HG03135 (cell line): Measurements from ENCODE around the gene SFMBT2.
"Not testable (repeated sequence)": the region's sequence is repeated elsewhere in the genome, so short reads cannot be mapped to it uniquely, and the experiment has no call there.

Experiments
- ATAC-seq: cut with Tn5 transposase; IDR thresholded peaks from one replicate; pipeline ENCODE4 v1.9.1; 2021; ENCODE audit warnings: mild to moderate bottlenecking, moderate library complexity; ENCODE audit not compliant: unreplicated experiment

Gene SFMBT2

GRCh38 chr10:7239312-7239985, 171.4 kb downstream of the SFMBT2 start:
- no peak for ATAC-seq

- no peak for ATAC-seq
These were observed 175.5 kb downstream of the SFMBT2 start for GRCh38 chr10:7235376-7235775.

- no peak for ATAC-seq
These were observed 176.7 kb downstream of the SFMBT2 start for GRCh38 chr10:7234109-7234508.

GRCh38 chr10:7233259-7233991, 177.4 kb downstream of the SFMBT2 start:
- no peak for ATAC-seq

GRCh38 chr10:7231509-7232414, 179.1 kb downstream of the SFMBT2 start:
- ATAC-seq: no peak

GRCh38 chr10:7230951-7231350, 179.9 kb downstream of the SFMBT2 start:
- ATAC-seq: no peak

- no peak for ATAC-seq
These were observed 180.8 kb downstream of the SFMBT2 start for GRCh38 chr10:7230036-7230435.

- no peak for ATAC-seq
These were observed 185.7 kb downstream of the SFMBT2 start for GRCh38 chr10:7225133-7225532.

GRCh38 chr10:7218968-7219367, 191.9 kb downstream of the SFMBT2 start:
- ATAC-seq: no peak

- not testable (repeated sequence) for ATAC-seq
These were observed 198.1 kb downstream of the SFMBT2 start for GRCh38 chr10:7212696-7213095.

GRCh38 chr10:7211857-7212577, 198.8 kb downstream of the SFMBT2 start:
- ATAC-seq: no peak

GRCh38 chr10:7210516-7210915, 200.3 kb downstream of the SFMBT2 start:
- ATAC-seq: no peak

- ATAC-seq: no peak
These were observed 201.4 kb downstream of the SFMBT2 start for GRCh38 chr10:7209458-7209857.

- ATAC-seq: no peak
These were observed 204.3 kb downstream of the SFMBT2 start for GRCh38 chr10:7206412-7207100.

GRCh38 chr10:7205656-7206055, 205.2 kb downstream of the SFMBT2 start:
- ATAC-seq: no peak

GRCh38 chr10:7202793-7203355, 208.0 kb downstream of the SFMBT2 start:
- ATAC-seq: no peak

- ATAC-seq: no peak
These were observed 211.6 kb downstream of the SFMBT2 start for GRCh38 chr10:7199152-7199760.

GRCh38 chr10:7196284-7196683, 214.6 kb downstream of the SFMBT2 start:
- ATAC-seq: no peak

- no peak for ATAC-seq
These were observed 215.7 kb downstream of the SFMBT2 start for GRCh38 chr10:7195118-7195517.
